HepG2 (cell line): ENCODE results near the gene ZKSCAN4. TPM values are rescaled to one million over a fixed set of nuclear protein-coding genes. Genes with fewer than 3 reads are reported as not detected.

Experiments used
- AGO1 ChIP-seq: fragments of 200-400 bp; formaldehyde crosslinking; IDR thresholded peaks from 2 replicates; pipeline ENCODE4 v1.6.1; 2017; ENCODE audit warnings: mild to moderate bottlenecking, low read depth, low read length, moderate library complexity; ENCODE audit not compliant: poor library complexity, severe bottlenecking
- ATF2 ChIP-seq: sonication (generic); formaldehyde crosslinking; IDR thresholded peaks from 2 replicates; pipeline ENCODE4 v1.4.0; 2020; ENCODE audit warnings: missing genetic modification reagents
- CENPBD1 ChIP-seq: sonication (generic); formaldehyde crosslinking; IDR thresholded peaks from 2 replicates; pipeline ENCODE4 v1.8.0; 2022; ENCODE audit warnings: missing genetic modification reagents, low read depth, mild to moderate bottlenecking, borderline replicate concordance
- ELF4 ChIP-seq: sonication (generic); formaldehyde crosslinking; IDR thresholded peaks from 2 replicates; pipeline ENCODE4 v1.5.0; 2020; ENCODE audit warnings: missing genetic modification reagents, mild to moderate bottlenecking, moderate library complexity, borderline replicate concordance
- FOXC1 ChIP-seq: sonication (generic); formaldehyde crosslinking; IDR thresholded peaks from 2 replicates; pipeline ENCODE4 v1.8.0; 2022; ENCODE audit warnings: mild to moderate bottlenecking, missing genetic modification reagents, borderline replicate concordance
- FOXP4 ChIP-seq: sonication (generic); formaldehyde crosslinking; IDR thresholded peaks from 2 replicates; pipeline ENCODE4 v1.4.0; 2020; ENCODE audit warnings: missing genetic modification reagents
- GATAD1 ChIP-seq: IDR thresholded peaks from 2 replicates; pipeline ENCODE4 v1.6.1; 2016; ENCODE audit warnings: missing genetic modification reagents, missing compliant biosample characterization
- HNRNPLL ChIP-seq: fragments of 200-400 bp; formaldehyde crosslinking; IDR thresholded peaks from 2 replicates; pipeline ENCODE4 v1.6.1; 2017; ENCODE audit warnings: mild to moderate bottlenecking, low read depth, low read length; ENCODE audit not compliant: poor library complexity, severe bottlenecking
- ISX ChIP-seq: sonication (generic); formaldehyde crosslinking; conservative IDR thresholded peaks from 2 replicates; pipeline ENCODE4 v1.5.0; 2020; ENCODE audit warnings: missing genetic modification reagents
- MXI1 ChIP-seq: IDR thresholded peaks from 3 replicates; pipeline ENCODE4 v1.6.1; 2012; ENCODE audit warnings: low read depth, low read length, inconsistent platforms, borderline replicate concordance
- NFYB ChIP-seq: sonication (generic); formaldehyde crosslinking; IDR thresholded peaks from 2 replicates; pipeline ENCODE4 v1.4.0; 2020; ENCODE audit warnings: missing genetic modification reagents
- SMARCE1 ChIP-seq: fragments of 450-650 bp; IDR thresholded peaks from 2 replicates; pipeline ENCODE4 v1.6.1; 2017; ENCODE audit warnings: borderline replicate concordance
- SMC3 ChIP-seq: IDR thresholded peaks from 2 replicates; pipeline ENCODE4 v1.6.1; 2011; ENCODE audit warnings: low read length, improper control_type of control experiment
- ZBTB42 ChIP-seq: sonication (generic); formaldehyde crosslinking; IDR thresholded peaks from 2 replicates; pipeline ENCODE4 v1.5.0; 2020; ENCODE audit warnings: mild to moderate bottlenecking, missing genetic modification reagents
- ZNF20 ChIP-seq: sonication (generic); formaldehyde crosslinking; IDR thresholded peaks from 2 replicates; pipeline ENCODE4 v1.4.0; 2020; ENCODE audit warnings: mild to moderate bottlenecking, moderate library complexity, missing genetic modification reagents
- ZNF232 ChIP-seq: sonication (generic); formaldehyde crosslinking; IDR thresholded peaks from 2 replicates; pipeline ENCODE4 v1.4.0; 2020; ENCODE audit warnings: missing genetic modification reagents, borderline replicate concordance
- ZNF329 ChIP-seq: sonication (generic); formaldehyde crosslinking; IDR thresholded peaks from 2 replicates; pipeline ENCODE4 v1.9.0; 2021; ENCODE audit warnings: low read depth, mild to moderate bottlenecking, missing genetic modification reagents
- ZNF816 ChIP-seq: sonication (generic); formaldehyde crosslinking; IDR thresholded peaks from 2 replicates; pipeline ENCODE4 v1.8.0; 2022; ENCODE audit warnings: missing genetic modification reagents, mild to moderate bottlenecking, borderline replicate concordance
- polyA plus RNA-seq, 8 experiments: library from polyadenylated mRNA; depleted of rRNA in 3 of 8; stranded (reverse) in 7 of 8; unstranded in 1 of 8; fragments of >200 nt; fragmentation: Illumina TruSeq in 4 of 8; extraction: Trizol in 4 of 8; gene quantifications; 2 replicates each; pipeline versions ENCODE4 v1.2.1 to v1.2.3, GENCODE V29; 2011 to 2016; ENCODE audit warnings: low read depth in 4 of 8, missing spikeins in 1 of 8, mixed read lengths in 1 of 8; ENCODE audit not compliant: insufficient read depth in 1 of 8
- total RNA-seq, 5 experiments: library from RNA; depleted of rRNA; stranded (reverse); fragments of >200 nt; fragmentation: Illumina TruSeq; extraction: Trizol; gene quantifications; 2 replicates each; pipeline ENCODE4 v1.2.3, GENCODE V29; 2016; ENCODE audit warnings: low read depth in 1 of 5

Gene ZKSCAN4
- total and polyA plus RNA-seq, 2 of the 13 experiments (the other 11 are each of a cell fraction or from before 2014, with no cell fraction given) = 2.9 to 7.8 TPM

- TF ChIP-seq ATF2 (CRISPR knock-in tag) = peak; percentile 45; the same call in 1 of the 2 replicates
- TF ChIP-seq ZNF329 = no peak
- TF ChIP-seq FOXC1 (CRISPR knock-in tag) = no peak
- TF ChIP-seq SMC3 = no peak
- no peak for TF ChIP-seq HNRNPLL
- no peak for TF ChIP-seq ZBTB42 (CRISPR knock-in tag)
- TF ChIP-seq ZNF816 (CRISPR knock-in tag) = no peak
- 0 out of 2 replicates have a peak, but pooled peaks have one; percentile 32 for TF ChIP-seq ZNF232 (CRISPR knock-in tag)
- TF ChIP-seq ISX = no peak
- no peak for TF ChIP-seq ZNF20 (CRISPR knock-in tag)
- TF ChIP-seq CENPBD1 (CRISPR knock-in tag) = no peak
- TF ChIP-seq MXI1 = peak; percentile 58; the same call in 1 of the 3 replicates
- peak; percentile 42 for TF ChIP-seq FOXP4 (CRISPR knock-in tag)
- peak; percentile 65; the same call in 1 of the 2 replicates for TF ChIP-seq GATAD1 (CRISPR knock-in tag)
- TF ChIP-seq ELF4 (CRISPR knock-in tag) = no peak
- TF ChIP-seq AGO1 = no peak
- no peak for TF ChIP-seq SMARCE1
- peak; percentile 32; the same call in 1 of the 2 replicates for TF ChIP-seq NFYB (CRISPR knock-in tag)
Observed at GRCh38 chr6:28212510-28213212, 39.4 kb downstream of the ZKSCAN4 start (continued).
